GM18951 (cell line): ENCODE results near the gene SUCO.

Experiments used
- POLR2A ChIP-seq: IDR thresholded peaks from 4 replicates; pipeline ENCODE4 v1.6.1; 2011; ENCODE audit warnings: mild to moderate bottlenecking; ENCODE audit not compliant: insufficient read length, insufficient read depth; ENCODE audit errors: extremely low read depth
- in situ Hi-C: fragments of 300-500 bp; cut with MboI; formaldehyde crosslinking; loops from one replicate; pipeline ENCODE4 v1.12.0; 2022; ENCODE audit warnings: low sequenced_read_pairs, mixed read lengths, inconsistent platforms; ENCODE audit not compliant: unreplicated experiment

SUCO gene

GRCh38 chr1:172554915-172555314 is 22.0 kb downstream of the SUCO start:
- no peak for TF ChIP-seq POLR2A
- in situ Hi-C loops, result no loop called here

- in situ Hi-C loops, result no loop called here
- no peak for TF ChIP-seq POLR2A
Observed at GRCh38 chr1:172556461-172556860, 23.5 kb downstream of the SUCO start.

GRCh38 chr1:172557270-172557669 is 24.3 kb downstream of the SUCO start:
- in situ Hi-C loops, result no loop called here
- no peak for TF ChIP-seq POLR2A

- in situ Hi-C loops, result no loop called here
Observed at GRCh38 chr1:172559572-172560210, 26.7 kb downstream of the SUCO start.

GRCh38 chr1:172561252-172561651 is 28.3 kb downstream of the SUCO start:
- no peak for TF ChIP-seq POLR2A
- in situ Hi-C loops, result no loop called here

More at GRCh38 chr1:172559572-172560210, 26.7 kb downstream of the SUCO start:
- TF ChIP-seq POLR2A, result no peak

- no peak for TF ChIP-seq POLR2A
- in situ Hi-C loops, result no loop called here
Observed at GRCh38 chr1:172566196-172566997, 33.4 kb downstream of the SUCO start.

GRCh38 chr1:172567720-172568119 is 34.8 kb downstream of the SUCO start:
- TF ChIP-seq POLR2A, result no peak
- in situ Hi-C loops, result no loop called here

- in situ Hi-C loops, result no loop called here
- TF ChIP-seq POLR2A, result no peak
Observed at GRCh38 chr1:172574080-172574479, 41.1 kb downstream of the SUCO start.

GRCh38 chr1:172578586-172578985 is 45.6 kb downstream of the SUCO start:
- no peak for TF ChIP-seq POLR2A
- in situ Hi-C loops, result no loop called here

- in situ Hi-C loops, result no loop called here
- no peak for TF ChIP-seq POLR2A
Observed at GRCh38 chr1:172581273-172581672, 48.3 kb downstream of the SUCO start.

- in situ Hi-C loops, result no loop called here
- TF ChIP-seq POLR2A, result no peak
Observed at GRCh38 chr1:172581779-172582178, 48.8 kb downstream of the SUCO start.

- in situ Hi-C loops, result no loop called here
Observed at GRCh38 chr1:172582889-172583288, 49.9 kb downstream of the SUCO start.

GRCh38 chr1:172585348-172585747 is 52.4 kb downstream of the SUCO start:
- in situ Hi-C loops, result no loop called here
- no peak for TF ChIP-seq POLR2A

More at GRCh38 chr1:172582889-172583288, 49.9 kb downstream of the SUCO start:
- TF ChIP-seq POLR2A, result no peak

GRCh38 chr1:172585861-172586260 is 52.9 kb downstream of the SUCO start:
- in situ Hi-C loops, result no loop called here
- no peak for TF ChIP-seq POLR2A
